Activated CD8-positive, alpha-beta T cell treated with anti-CD3 and anti-CD28 coated beads for 36 hours (primary cell): ENCODE results near the gene GPALPP1. TPM values are rescaled to one million over a fixed set of nuclear protein-coding genes. Genes with fewer than 3 reads are reported as not detected.

Experiments used
- ATAC-seq: fragments of 200-7000 bp; cut with Tn5 transposase; one replicate; pipeline ENCODE4 v1.10.0; 2021; ENCODE audit warnings: mild to moderate bottlenecking, moderate library complexity
- CTCF ChIA-PET: fragments of 350-600 bp; sonication (Branson Sonifier 250); formaldehyde crosslinking; loops from one replicate; lab custom pipeline; 2021; ENCODE audit warnings: antibody characterized with exemption; lab: Charles Lee
- POLR2A ChIA-PET: fragments of 350-600 bp; sonication (Branson Sonifier 250); formaldehyde crosslinking; loops from one replicate; lab custom pipeline; 2021; ENCODE audit warnings: antibody characterized with exemption; lab: Charles Lee
- DNase-seq: peaks from one replicate; pipeline ENCODE4 v3.0.0-alpha.2; 2020
- H3K27ac Mint-ChIP-seq: one replicate; pipeline ENCODE4 v1.8.0; 2021; ENCODE audit warnings: mild to moderate bottlenecking, mixed read lengths
- H3K27me3 Mint-ChIP-seq: one replicate; pipeline ENCODE4 v1.8.0; 2021; ENCODE audit warnings: mixed read lengths
- H3K36me3 Mint-ChIP-seq: one replicate; pipeline ENCODE4 v1.8.0; 2021; ENCODE audit warnings: low read depth, mixed read lengths
- H3K4me1 Mint-ChIP-seq: one replicate; pipeline ENCODE4 v1.8.0; 2021; ENCODE audit warnings: low read depth, mixed read lengths
- H3K4me3 Mint-ChIP-seq: one replicate; pipeline ENCODE4 v1.8.0; 2021; ENCODE audit warnings: mild to moderate bottlenecking, moderate library complexity, mixed read lengths
- H3K9me3 Mint-ChIP-seq: one replicate; pipeline ENCODE4 v1.8.0; 2021; ENCODE audit warnings: mixed read lengths
- intact Hi-C: fragments of 100-400 bp; cut with micrococcal nuclease; formaldehyde crosslinking; loops from one replicate; pipeline ENCODE4 v1.10.0; 2022
- total RNA-seq, 2 experiments: library from RNA; stranded (reverse); gene quantifications; one replicate each; pipeline ENCODE4 v1.2.3, GENCODE V29; 2021
- TF ChIP-seq, protein P1 (sequence below): fragments of 200-600 bp; IDR thresholded peaks from one replicate; pipeline ENCODE4 v1.8.0; 2022; ENCODE audit warnings: antibody characterized with exemption, mild to moderate bottlenecking

Gene GPALPP1
- total RNA-seq, 2 experiments from 2014 or later, result 30.4 to 31.6 TPM

DNA sequence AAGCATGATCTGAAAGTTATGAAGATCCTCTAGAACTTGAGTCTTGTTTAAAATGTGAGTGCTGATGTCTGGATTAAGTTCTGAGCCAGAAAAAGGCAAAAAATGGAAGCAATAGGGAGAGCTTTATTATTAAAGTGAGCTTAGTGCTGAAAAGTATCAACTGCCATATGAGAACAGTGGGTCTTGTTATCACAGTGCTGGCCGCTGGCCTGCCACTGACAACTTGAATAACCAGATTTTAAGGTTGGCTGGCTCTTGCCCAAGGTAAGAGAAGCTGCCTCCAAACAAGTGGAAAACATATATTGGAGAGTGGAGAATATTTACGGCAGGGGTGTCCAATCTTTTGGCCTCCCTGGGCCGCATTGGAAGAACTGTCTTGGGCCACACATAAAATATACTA lies 33.9 kb upstream of the GPALPP1 start:
- no peaks in the 10 kb centered on the region for H3K4me1 Mint-ChIP-seq
- ChIA-PET POLR2A (no interaction called here), CTCF (interaction anchor here (1.1 kb wide), 1 partner anchor 92 kb away, joined by 3 read pairs; no protein-coding TSS in a partner anchor)
- TF ChIP-seq, protein P1, sequence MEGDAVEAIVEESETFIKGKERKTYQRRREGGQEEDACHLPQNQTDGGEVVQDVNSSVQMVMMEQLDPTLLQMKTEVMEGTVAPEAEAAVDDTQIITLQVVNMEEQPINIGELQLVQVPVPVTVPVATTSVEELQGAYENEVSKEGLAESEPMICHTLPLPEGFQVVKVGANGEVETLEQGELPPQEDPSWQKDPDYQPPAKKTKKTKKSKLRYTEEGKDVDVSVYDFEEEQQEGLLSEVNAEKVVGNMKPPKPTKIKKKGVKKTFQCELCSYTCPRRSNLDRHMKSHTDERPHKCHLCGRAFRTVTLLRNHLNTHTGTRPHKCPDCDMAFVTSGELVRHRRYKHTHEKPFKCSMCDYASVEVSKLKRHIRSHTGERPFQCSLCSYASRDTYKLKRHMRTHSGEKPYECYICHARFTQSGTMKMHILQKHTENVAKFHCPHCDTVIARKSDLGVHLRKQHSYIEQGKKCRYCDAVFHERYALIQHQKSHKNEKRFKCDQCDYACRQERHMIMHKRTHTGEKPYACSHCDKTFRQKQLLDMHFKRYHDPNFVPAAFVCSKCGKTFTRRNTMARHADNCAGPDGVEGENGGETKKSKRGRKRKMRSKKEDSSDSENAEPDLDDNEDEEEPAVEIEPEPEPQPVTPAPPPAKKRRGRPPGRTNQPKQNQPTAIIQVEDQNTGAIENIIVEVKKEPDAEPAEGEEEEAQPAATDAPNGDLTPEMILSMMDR, result no peak
- intact Hi-C loops, result no loop called here
- no peaks in the 10 kb centered on the region for H3K27me3 Mint-ChIP-seq
- no peak for ATAC-seq
- no peak for DNase-seq
- H3K4me3 Mint-ChIP-seq, result no peak overlapping the region
- H3K27ac Mint-ChIP-seq, result no peak overlapping the region
- no peaks in the 10 kb centered on the region for H3K9me3 Mint-ChIP-seq
- peaks cover 10% of the 10 kb centered on the region for H3K36me3 Mint-ChIP-seq

DNA sequence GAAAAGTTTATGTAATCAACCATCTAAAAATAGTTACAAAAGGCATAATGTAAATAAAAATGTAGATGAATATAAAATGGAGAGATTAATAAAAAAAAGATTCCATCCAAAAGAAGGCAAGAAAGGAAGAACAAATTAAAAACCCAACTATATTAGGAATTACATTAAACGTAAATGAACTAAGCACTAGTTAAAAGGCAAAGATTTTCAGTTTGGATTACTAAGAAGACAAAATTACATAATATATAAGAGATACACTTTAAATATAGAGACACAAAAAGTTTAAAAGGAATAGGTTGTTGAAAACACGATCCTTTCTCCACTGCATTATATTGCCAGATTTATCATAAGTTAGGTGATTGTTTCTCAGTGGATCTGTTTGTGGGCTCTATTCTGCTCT lies 27.3 kb upstream of the GPALPP1 start:
- CTCF ChIA-PET, result no interaction called here

DNA sequence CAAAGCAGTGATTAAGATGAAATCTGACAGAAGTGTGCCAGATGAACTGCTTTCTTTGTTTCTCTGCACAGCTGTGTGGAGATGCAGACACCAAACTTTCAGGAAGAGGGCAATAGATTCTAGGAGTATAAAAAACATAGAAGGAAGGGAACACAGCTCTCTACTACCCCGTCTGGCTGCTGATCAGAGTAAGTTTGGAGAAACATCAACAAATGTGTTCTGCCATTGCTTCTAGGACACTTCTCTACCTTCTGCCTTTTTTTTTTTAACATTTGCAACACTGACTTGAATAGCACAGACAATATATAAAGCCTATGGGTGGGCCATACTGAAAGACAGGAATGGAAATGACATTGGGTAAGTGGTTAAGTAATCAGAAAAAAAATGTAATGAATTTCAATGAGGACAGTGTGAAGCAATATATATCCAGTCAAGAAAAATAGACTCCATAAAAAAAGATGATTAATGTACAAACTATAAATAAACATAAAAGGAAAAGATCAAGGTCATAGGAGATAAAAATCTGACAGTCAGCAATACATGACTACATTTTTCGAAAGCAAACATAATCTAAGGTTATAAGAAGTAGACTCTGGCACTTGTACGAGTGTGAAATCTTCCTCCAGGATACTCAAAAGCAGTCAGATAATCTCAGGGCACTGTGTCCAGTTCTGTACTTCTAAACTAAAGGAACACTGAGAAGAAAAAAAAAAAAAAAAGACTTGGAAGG lies 21.5 kb upstream of the GPALPP1 start:
- POLR2A ChIA-PET, result no interaction called here

More for the DNA sequence above, 27.3 kb upstream of the GPALPP1 start:
- peaks cover 7% of the 10 kb centered on the region for H3K9me3 Mint-ChIP-seq
- H3K4me3 Mint-ChIP-seq, result no peak overlapping the region
- DNase-seq (no peak), ATAC-seq (no peak)
- TF ChIP-seq, protein P1, result no peak
- H3K4me1 Mint-ChIP-seq, result peaks cover 1% of the 10 kb centered on the region
- intact Hi-C loops, result no loop called here
- H3K36me3 Mint-ChIP-seq, result peaks cover 51% of the 10 kb centered on the region
- H3K27ac Mint-ChIP-seq, result no peak overlapping the region
- H3K27me3 Mint-ChIP-seq, result no peaks in the 10 kb centered on the region
- POLR2A ChIA-PET, result no interaction called here

DNA sequence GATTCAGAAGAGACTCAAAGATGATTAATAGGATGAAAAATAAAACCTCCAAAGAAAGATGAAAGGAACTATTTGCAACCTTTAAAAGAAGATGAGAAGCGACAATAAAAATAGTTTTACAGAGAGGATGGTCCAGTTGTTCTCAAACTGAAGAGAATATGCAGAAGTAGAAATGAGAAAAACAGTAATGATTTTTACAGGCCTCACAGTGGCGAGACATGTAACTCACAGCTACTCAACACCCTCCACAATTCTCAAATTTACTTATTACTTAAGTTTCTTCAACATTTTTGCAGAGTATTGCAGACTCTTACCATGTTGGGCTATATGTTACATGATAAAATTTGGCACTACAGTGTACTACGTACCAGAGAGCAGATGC lies 20.9 kb upstream of the GPALPP1 start:
- H3K27ac Mint-ChIP-seq, result no peak overlapping the region
- no peaks in the 10 kb centered on the region for H3K27me3 Mint-ChIP-seq
- H3K4me1 Mint-ChIP-seq, result peaks cover 1% of the 10 kb centered on the region
- TF ChIP-seq, protein P1, result no peak
- peaks cover 34% of the 10 kb centered on the region for H3K36me3 Mint-ChIP-seq
- H3K9me3 Mint-ChIP-seq, result peaks cover 2% of the 10 kb centered on the region
- ChIA-PET POLR2A (interaction anchor here (0.8 kb wide), 1 partner anchor 38 kb away, joined by 3 read pairs; no protein-coding TSS in a partner anchor), CTCF (interaction anchor here (1.2 to 2.5 kb wide), 4 partner anchors 15 to 485 kb away, joined by 3 to 10 read pairs (median 4); no protein-coding TSS in a partner anchor)
- ATAC-seq (no peak), DNase-seq (no peak)
- no peak overlapping the region for H3K4me3 Mint-ChIP-seq
- intact Hi-C loops, result no loop called here

More for the DNA sequence above, 21.5 kb upstream of the GPALPP1 start:
- DNase-seq (no peak), ATAC-seq (no peak)
- Mint-ChIP-seq H3K4me1 (peaks cover 1% of the 10 kb centered on the region), H3K27ac (no peak overlapping the region), H3K4me3 (no peak overlapping the region), H3K36me3 (peaks cover 38% of the 10 kb centered on the region), H3K27me3 (no peaks in the 10 kb centered on the region), H3K9me3 (peaks cover 2% of the 10 kb centered on the region)
- TF ChIP-seq, protein P1, result no peak
- CTCF ChIA-PET, result interaction anchor here (2.5 kb wide), 1 partner anchor 15 kb away, joined by 10 read pairs; no protein-coding TSS in a partner anchor
- intact Hi-C loops, result no loop called here
